IMR-90 (cell line): ENCODE data around the gene DSC3. TPM values are rescaled to one million over a fixed set of nuclear protein-coding genes. Genes with fewer than 3 reads are reported as not detected.

Source experiments
- ATAC-seq: fragments of 200-7000 bp; cut with Tn5 transposase; 2 replicates; pipeline ENCODE4 v1.9.1; 2020; ENCODE audit warnings: low read depth, mild to moderate bottlenecking, moderate library complexity
- BruUV-seq: library from RNA; stranded (reverse); fragments of 400-500 nt; replicated peaks from 2 replicates; lab custom pipeline; 2021; lab: Mats Ljungman, UMichigan
- CTCF ChIA-PET: fragments of 300-600 bp; formaldehyde crosslinking; extraction: SDS; loops from one replicate; lab custom pipeline; 2021; ENCODE audit warnings: antibody characterized with exemption; lab: Yijun Ruan, JAX
- POLR2A ChIA-PET: fragments of 300-600 bp; sonication (Branson Sonifier 250); formaldehyde crosslinking; loops from one replicate; lab custom pipeline; 2022; ENCODE audit warnings: antibody characterized with exemption; ENCODE audit not compliant: unreplicated experiment; lab: Charles Lee
- DNase-seq: peaks from one replicate; pipeline ENCODE4 v3.0.0; 2013
- H2AFZ ChIP-seq: replicated peaks from 2 replicates; pipeline ENCODE3; 2013; ENCODE audit warnings: low read length, mild to moderate bottlenecking; ENCODE audit not compliant: poor library complexity
- H2AK5ac ChIP-seq: 2 replicates; pipeline ENCODE4 v1.6.1; 2013; ENCODE audit warnings: low read depth, low read length, inconsistent platforms
- H2AK9ac ChIP-seq: replicated peaks from 2 replicates; pipeline ENCODE3; 2013; ENCODE audit warnings: mild to moderate bottlenecking, low read depth, low read length, moderate library complexity; ENCODE audit not compliant: poor library complexity
- H2BK120ac ChIP-seq: 2 replicates; pipeline ENCODE4 v1.6.1; 2013; ENCODE audit warnings: low read depth, low read length, inconsistent platforms
- H2BK15ac ChIP-seq: 3 replicates; pipeline ENCODE4 v1.6.1; 2013; ENCODE audit warnings: low read depth, low read length, inconsistent platforms
- H2BK20ac ChIP-seq: 2 replicates; pipeline ENCODE4 v1.6.1; 2013; ENCODE audit warnings: low read depth, mild to moderate bottlenecking, inconsistent platforms, low read length, moderate library complexity
- H2BK5ac ChIP-seq: 2 replicates; pipeline ENCODE4 v1.6.1; 2013; ENCODE audit warnings: mild to moderate bottlenecking, low read depth, low read length, inconsistent platforms; ENCODE audit not compliant: poor library complexity, severe bottlenecking
- H3K14ac ChIP-seq: replicated peaks from 2 replicates; pipeline ENCODE4 v1.6.1; 2013; ENCODE audit warnings: low read depth, low read length, inconsistent platforms
- H3K18ac ChIP-seq: 2 replicates; pipeline ENCODE4 v1.6.1; 2013; ENCODE audit warnings: low read depth, low read length, control low read depth
- H3K23ac ChIP-seq: 2 replicates; pipeline ENCODE4 v1.6.1; 2013; ENCODE audit warnings: low read depth, low read length, inconsistent platforms
- H3K27ac ChIP-seq: 2 replicates; pipeline ENCODE4 v1.5.1; 2013; ENCODE audit warnings: mild to moderate bottlenecking, control low read depth, low read length; ENCODE audit not compliant: insufficient read depth
- H3K27me3 ChIP-seq: 2 replicates; pipeline ENCODE4 v1.6.1; 2013; ENCODE audit warnings: low read length; ENCODE audit not compliant: control insufficient read depth, insufficient read depth
- H3K36me3 ChIP-seq: 2 replicates; pipeline ENCODE4 v1.6.1; 2013; ENCODE audit warnings: low read length, mixed read lengths; ENCODE audit not compliant: control insufficient read depth, insufficient read depth
- H3K4ac ChIP-seq: 2 replicates; pipeline ENCODE4 v1.6.1; 2013; ENCODE audit warnings: low read depth, low read length, inconsistent platforms
- H3K4me1 ChIP-seq: 2 replicates; pipeline ENCODE4 v1.6.1; 2013; ENCODE audit warnings: low read length, mixed read lengths; ENCODE audit not compliant: control insufficient read depth, insufficient read depth
- H3K4me2 ChIP-seq: 2 replicates; pipeline ENCODE4 v1.6.1; 2013; ENCODE audit warnings: low read depth, mild to moderate bottlenecking, control low read depth, low read length, moderate library complexity
- H3K4me3 ChIP-seq: 2 replicates; pipeline ENCODE4 v1.5.1; 2013; ENCODE audit warnings: low read depth, mild to moderate bottlenecking, control low read depth, low read length, moderate library complexity; ENCODE audit not compliant: insufficient read depth
- H3K56ac ChIP-seq: 2 replicates; pipeline ENCODE4 v1.6.1; 2013; ENCODE audit warnings: low read length, inconsistent platforms; ENCODE audit not compliant: insufficient read depth; ENCODE audit errors: extremely low read depth
- H3K79me1 ChIP-seq, 2 experiments: 2 replicates each; pipeline ENCODE4 v1.6.1; 2013; ENCODE audit warnings: low read length in 2 of 2, inconsistent platforms in 1 of 2, low read depth in 1 of 2
- H3K9ac ChIP-seq: 2 replicates; pipeline ENCODE4 v1.6.1; 2013; ENCODE audit warnings: low read depth, low read length, control low read depth
- H3K9me1 ChIP-seq: 2 replicates; pipeline ENCODE4 v1.6.1; 2013; ENCODE audit warnings: low read length, inconsistent platforms; ENCODE audit not compliant: insufficient read depth
- H3K9me3 ChIP-seq: 2 replicates; pipeline ENCODE4 v1.6.1; 2013; ENCODE audit warnings: low read length; ENCODE audit not compliant: control insufficient read depth, insufficient read depth
- H4K20me1 ChIP-seq: 2 replicates; pipeline ENCODE4 v1.6.1; 2013; ENCODE audit warnings: low read length, inconsistent platforms; ENCODE audit not compliant: insufficient read depth
- H4K5ac ChIP-seq: 2 replicates; pipeline ENCODE4 v1.6.1; 2013; ENCODE audit warnings: mild to moderate bottlenecking, low read depth, low read length, control low read depth
- H4K8ac ChIP-seq, 2 experiments: 2 replicates each; pipeline ENCODE4 v1.6.1; 2013; ENCODE audit warnings: low read depth in 2 of 2, low read length in 2 of 2, control low read depth in 1 of 2, inconsistent platforms in 1 of 2
- H4K91ac ChIP-seq: 2 replicates; pipeline ENCODE4 v1.6.1; 2013; ENCODE audit warnings: low read depth, low read length, inconsistent platforms; ENCODE audit not compliant: insufficient read depth
- CEBPB ChIP-seq: IDR thresholded peaks from 2 replicates; pipeline ENCODE4 v1.6.1; 2012; ENCODE audit warnings: low read depth, low read length, improper control_type of control experiment
- RFX5 ChIP-seq: IDR thresholded peaks from 2 replicates; pipeline ENCODE4 v1.8.0; 2012; ENCODE audit warnings: low read depth, mild to moderate bottlenecking, low read length, moderate library complexity
- USF2 ChIP-seq: fragments of 150-350 bp; IDR thresholded peaks from 2 replicates; pipeline ENCODE4 v1.6.1; 2017; ENCODE audit warnings: mild to moderate bottlenecking, antibody characterized with exemption, low read length, low read depth
- WGBS, 2 experiments: methylation state at CpG; one replicate each; pipeline versions ENCODE4 v1.1.5 to v1.1.7; 2013; ENCODE audit warnings: missing lambda C conversion rate in 2 of 2; ENCODE audit not compliant: insufficient read length in 1 of 2; ENCODE audit errors: extremely low coverage in 2 of 2; 5-methylcytosine and 5-hydroxymethylcytosine counted together
- dilution Hi-C: fragments of 300-500 bp; cut with HindIII; formaldehyde crosslinking; loops from one replicate; pipeline ENCODE4 v1.14.3; 2018; ENCODE audit warnings: low sequenced_read_pairs; ENCODE audit not compliant: unreplicated experiment
- in situ Hi-C: fragments of 300-500 bp; cut with MboI; formaldehyde crosslinking; loops from 3 replicates; pipeline ENCODE4 v1.14.3; 2019; ENCODE audit warnings: low sequenced_read_pairs, inconsistent platforms, mixed read lengths
- intact Hi-C: fragments of 100-400 bp; cut with micrococcal nuclease; formaldehyde crosslinking; loops from 2 replicates; pipeline ENCODE4 v1.10.0; 2022
- polyA plus RNA-seq, 3 experiments: library from polyadenylated mRNA; depleted of rRNA; stranded (reverse); fragments of >200 nt; gene quantifications; 2 replicates each; pipeline ENCODE4 v1.2.3, GENCODE V29; 2012; ENCODE audit warnings: low replicate concordance in 1 of 3
- total RNA-seq: library from RNA; depleted of rRNA; stranded (reverse); fragments of >200 nt; gene quantifications from 2 replicates; pipeline ENCODE4 v1.2.3, GENCODE V29; 2012

The DSC3 gene
- total and polyA plus RNA-seq, 2 of the 4 experiments (the other 2 are of a cell fraction): under 0.01 to 0.09 TPM

GRCh38 chr18:30989141-30989540 lies 53.4 kb downstream of the DSC3 start:
- Histone ChIP-seq H2AK9ac (no peak overlapping the region), H3K56ac (no peak overlapping the region), H4K91ac (no peak overlapping the region), H3K18ac (no peak overlapping the region), H3K9ac (no peak overlapping the region), H3K14ac (no peak overlapping the region), H3K27ac (no peak overlapping the region), H3K9me3 (no peaks in the 10 kb centered on the region), H3K4me3 (no peak overlapping the region), H3K4me2 (no peak overlapping the region), H3K27me3 (no peaks in the 10 kb centered on the region), H3K4me1 (no peaks in the 10 kb centered on the region), H2BK120ac (no peak overlapping the region), H4K8ac (no peak overlapping the region), H3K79me1 (no peaks in the 10 kb centered on the region), H3K36me3 (no peaks in the 10 kb centered on the region), H4K5ac (no peak overlapping the region), H3K4ac (no peak overlapping the region), H4K20me1 (no peaks in the 10 kb centered on the region), H2BK5ac (no peak overlapping the region), H2BK20ac (no peak overlapping the region), H3K23ac (no peak overlapping the region), H2BK15ac (no peak overlapping the region), H2AK5ac (no peak overlapping the region), H3K9me1 (no peaks in the 10 kb centered on the region), H2AFZ (no peak overlapping the region)
- no peak for TF ChIP-seq USF2
- TF ChIP-seq RFX5: no peak
- no peak for TF ChIP-seq CEBPB
- DNase-seq: no peak
- CTCF ChIA-PET: interaction anchor here (0.6 kb wide), 1 partner anchor 237 kb away, joined by 3 read pairs; no protein-coding TSS in a partner anchor
- no TSS peak for BruUV-seq
- POLR2A ChIA-PET: no interaction called here
- no CpG with 5 or more reads among the region's 1 CpG for WGBS, 2 experiments
- dilution Hi-C loops (no loop called here), intact Hi-C loops (loop anchor here (1.0 kb wide), 1 partner anchor 31 kb away; no protein-coding TSS in a partner anchor), in situ Hi-C loops (no loop called here)
- no peak for ATAC-seq
